ENCODE measurements around the gene PAM. TPM values are rescaled to one million over a fixed set of nuclear protein-coding genes. Genes with fewer than 3 reads are reported as not detected.

Gene PAM
- total RNA-seq, 6 experiments from 2014 or later, result 164 to 266 (median 182) TPM

DNA sequence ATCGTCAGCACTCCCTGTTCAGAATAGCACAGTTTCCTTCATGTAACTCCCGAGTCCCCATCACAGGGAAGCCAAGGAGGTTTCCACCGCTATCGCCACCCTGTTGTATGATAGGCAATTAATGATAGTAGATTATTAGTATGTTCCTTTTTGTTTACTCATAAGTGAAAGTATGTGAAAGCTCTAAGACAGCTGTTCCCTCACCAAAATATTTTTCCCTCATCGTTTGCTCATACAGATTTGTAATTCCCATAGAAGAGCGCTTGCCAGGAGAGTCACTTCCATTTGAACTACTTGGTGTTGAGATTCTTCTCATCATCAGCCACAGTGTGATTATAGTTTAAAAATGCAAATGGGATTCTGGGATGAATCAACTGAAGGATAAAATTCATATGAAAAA, 140.9 kb downstream of the PAM start:
- Mint-ChIP-seq H3K27ac (no peak overlapping the region), H3K4me1 (ENCODE audit: low read depth) (no peaks in the 10 kb centered on the region), H3K4me3 (no peak overlapping the region), H3K36me3 (ENCODE audit: low read depth) (no peaks in the 10 kb centered on the region), H3K9me3 (no peaks in the 10 kb centered on the region), H3K27me3 (ENCODE audit: insufficient read depth) (no peaks in the 10 kb centered on the region)
- TF ChIP-seq, protein P1, sequence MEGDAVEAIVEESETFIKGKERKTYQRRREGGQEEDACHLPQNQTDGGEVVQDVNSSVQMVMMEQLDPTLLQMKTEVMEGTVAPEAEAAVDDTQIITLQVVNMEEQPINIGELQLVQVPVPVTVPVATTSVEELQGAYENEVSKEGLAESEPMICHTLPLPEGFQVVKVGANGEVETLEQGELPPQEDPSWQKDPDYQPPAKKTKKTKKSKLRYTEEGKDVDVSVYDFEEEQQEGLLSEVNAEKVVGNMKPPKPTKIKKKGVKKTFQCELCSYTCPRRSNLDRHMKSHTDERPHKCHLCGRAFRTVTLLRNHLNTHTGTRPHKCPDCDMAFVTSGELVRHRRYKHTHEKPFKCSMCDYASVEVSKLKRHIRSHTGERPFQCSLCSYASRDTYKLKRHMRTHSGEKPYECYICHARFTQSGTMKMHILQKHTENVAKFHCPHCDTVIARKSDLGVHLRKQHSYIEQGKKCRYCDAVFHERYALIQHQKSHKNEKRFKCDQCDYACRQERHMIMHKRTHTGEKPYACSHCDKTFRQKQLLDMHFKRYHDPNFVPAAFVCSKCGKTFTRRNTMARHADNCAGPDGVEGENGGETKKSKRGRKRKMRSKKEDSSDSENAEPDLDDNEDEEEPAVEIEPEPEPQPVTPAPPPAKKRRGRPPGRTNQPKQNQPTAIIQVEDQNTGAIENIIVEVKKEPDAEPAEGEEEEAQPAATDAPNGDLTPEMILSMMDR (IDR thresholded peaks at IDR 0.05), result no peak
- no peak for DNase-seq

DNA sequence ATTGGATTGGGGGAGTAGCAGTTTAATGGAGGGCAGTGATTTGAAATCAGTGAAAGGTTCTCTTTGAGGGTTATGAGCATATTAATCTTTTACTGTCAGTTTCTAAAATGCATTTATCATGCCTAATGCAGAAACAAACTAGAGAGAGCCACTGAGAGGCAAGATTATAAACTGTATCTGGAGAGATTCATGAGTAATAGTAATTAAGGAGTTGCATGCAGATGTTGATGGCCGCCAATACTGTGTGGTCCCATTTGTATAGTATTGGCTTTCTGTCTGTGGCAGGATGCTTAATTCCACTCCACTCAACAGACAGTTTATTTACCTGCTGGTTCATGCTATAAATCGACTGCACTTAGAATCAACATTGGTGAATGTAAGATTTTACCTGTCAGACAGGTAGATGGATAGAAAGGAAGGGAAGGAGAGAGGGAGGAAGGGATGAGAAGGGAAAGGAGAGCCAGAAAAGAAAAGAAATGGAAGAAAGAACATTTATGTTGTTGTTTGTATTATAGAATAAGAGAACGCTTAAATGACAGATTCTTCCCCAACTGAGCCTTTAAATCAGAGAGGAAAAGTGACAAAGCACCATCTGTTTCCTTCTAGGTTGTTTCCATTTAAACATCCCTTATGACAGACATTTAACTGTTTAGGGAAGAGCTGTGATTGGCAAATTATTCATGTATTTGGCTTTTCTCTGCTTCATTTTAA, 146.5 kb downstream of the PAM start:
- Mint-ChIP-seq H3K4me3 (no peak overlapping the region), H3K27ac (no peak overlapping the region; the same call in 1 of the 2 replicates), H3K27me3 (ENCODE audit: insufficient read depth) (no peaks in the 10 kb centered on the region), H3K36me3 (ENCODE audit: low read depth) (0 out of 2 replicates have a peak, but pooled peaks cover 6% of the 10 kb centered on the region), H3K4me1 (ENCODE audit: low read depth) (peaks cover 27% of the 10 kb centered on the region), H3K9me3 (no peaks in the 10 kb centered on the region)
- TF ChIP-seq, protein P1 (IDR thresholded peaks at IDR 0.05), result no peak
- no peak for DNase-seq

DNA sequence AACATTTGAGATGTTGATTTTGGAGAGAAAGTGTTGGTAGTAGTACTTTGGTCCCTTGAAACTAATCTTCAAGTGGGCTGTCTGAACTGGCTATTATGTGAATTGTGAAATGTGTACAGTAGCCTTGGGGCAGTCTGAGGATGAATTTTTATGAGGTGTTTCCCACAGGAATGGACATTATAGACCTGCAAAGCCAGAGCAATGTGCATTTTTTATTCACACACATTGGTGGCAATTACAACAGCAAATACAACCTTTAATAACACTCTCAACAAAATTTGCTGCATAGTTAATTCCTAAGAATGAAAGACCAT, 147.0 kb downstream of the PAM start:
- H3K4me1 Mint-ChIP-seq (ENCODE audit: low read depth), result peaks cover 27% of the 10 kb centered on the region
- 0 out of 2 replicates have a peak, but pooled peaks cover 12% of the 10 kb centered on the region for H3K36me3 Mint-ChIP-seq (ENCODE audit: low read depth)
- DNase-seq, result no peak
- H3K27ac Mint-ChIP-seq, result no peak overlapping the region
- no peaks in the 10 kb centered on the region for H3K27me3 Mint-ChIP-seq (ENCODE audit: insufficient read depth)
- H3K9me3 Mint-ChIP-seq, result no peaks in the 10 kb centered on the region
- TF ChIP-seq, protein P1 (IDR thresholded peaks at IDR 0.05), result no peak
- no peak overlapping the region for H3K4me3 Mint-ChIP-seq

DNA sequence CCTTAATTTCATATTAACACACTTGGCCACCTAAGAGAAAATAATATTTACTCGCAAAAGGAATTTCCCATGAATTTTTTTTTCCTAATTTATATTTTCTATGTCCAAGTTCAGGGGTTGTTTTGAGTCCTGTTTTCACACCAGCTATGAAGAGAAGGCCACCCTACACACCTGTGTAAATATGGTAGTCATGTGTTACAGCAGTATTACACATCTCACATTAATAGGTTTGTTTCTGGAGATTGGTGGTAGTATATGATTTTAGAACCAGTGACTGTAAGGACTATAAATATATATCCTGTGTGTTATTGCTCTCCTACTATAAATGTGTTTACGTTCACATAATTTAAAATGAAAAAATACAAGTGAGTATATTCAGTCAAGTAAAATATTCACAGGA, 147.5 kb downstream of the PAM start:
- DNase-seq, result no peak
- Mint-ChIP-seq H3K4me3 (no peak overlapping the region), H3K27ac (no peak overlapping the region), H3K27me3 (ENCODE audit: insufficient read depth) (no peaks in the 10 kb centered on the region), H3K36me3 (ENCODE audit: low read depth) (0 out of 2 replicates have a peak, but pooled peaks cover 12% of the 10 kb centered on the region), H3K4me1 (ENCODE audit: low read depth) (peaks cover 27% of the 10 kb centered on the region), H3K9me3 (no peaks in the 10 kb centered on the region)
- TF ChIP-seq, protein P1 (IDR thresholded peaks at IDR 0.05), result no peak

DNA sequence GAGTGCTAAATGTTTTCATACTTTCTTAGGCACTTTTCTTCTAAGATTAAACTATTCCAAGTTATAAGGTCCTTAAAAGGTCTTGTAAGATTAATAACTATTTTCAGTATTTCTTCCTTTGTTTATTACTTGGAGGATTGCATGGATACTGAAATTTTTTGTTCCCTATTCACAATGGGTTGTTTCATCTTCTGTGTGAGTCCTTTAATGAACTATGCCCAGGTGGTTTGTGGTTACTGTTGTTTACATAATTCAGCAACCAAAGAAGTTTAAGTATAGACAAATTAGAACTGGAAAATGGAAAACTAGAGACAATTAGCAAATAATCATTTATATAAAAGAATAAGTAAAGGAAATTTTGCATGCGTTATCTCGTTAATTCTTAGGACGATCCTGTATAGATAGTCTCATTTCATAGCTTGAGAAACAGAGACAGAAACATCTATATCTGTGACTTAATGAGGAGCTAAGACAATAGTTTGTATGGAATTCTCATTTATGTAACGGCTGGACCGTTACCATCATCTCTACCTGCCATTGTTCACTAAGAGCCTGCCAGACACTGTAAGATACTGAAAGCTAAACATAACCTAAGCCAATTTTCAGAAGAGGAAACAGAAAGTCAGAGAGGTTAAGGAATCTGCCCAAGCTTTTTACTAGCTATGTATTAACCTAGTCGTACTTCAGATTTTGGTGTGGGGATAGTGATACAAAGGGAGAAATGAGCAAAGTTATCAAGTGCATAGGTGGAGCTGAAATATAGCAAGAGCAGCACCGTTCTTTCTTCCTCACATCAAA, 148.2 kb downstream of the PAM start:
- DNase-seq, result no peak
- no peak overlapping the region for H3K27ac Mint-ChIP-seq
- H3K27me3 Mint-ChIP-seq (ENCODE audit: insufficient read depth), result no peaks in the 10 kb centered on the region
- 0 out of 2 replicates have a peak, but pooled peaks cover 12% of the 10 kb centered on the region for H3K36me3 Mint-ChIP-seq (ENCODE audit: low read depth)
- H3K4me3 Mint-ChIP-seq, result no peak overlapping the region
- H3K9me3 Mint-ChIP-seq, result no peaks in the 10 kb centered on the region
- peaks cover 27% of the 10 kb centered on the region for H3K4me1 Mint-ChIP-seq (ENCODE audit: low read depth)
- TF ChIP-seq, protein P1 (IDR thresholded peaks at IDR 0.05), result no peak
